HCT116 (cell line): ENCODE data around the gene MXRA5. TPM values are rescaled to one million over a fixed set of nuclear protein-coding genes. Genes with fewer than 3 reads are reported as not detected.

Experiments
- ATAC-seq: fragments of 200-7000 bp; cut with Tn5 transposase; 2 replicates; pipeline ENCODE4 v1.9.1; 2020; ENCODE audit warnings: mild to moderate bottlenecking, moderate library complexity
- BruUV-seq: library from RNA; stranded (reverse); fragments of 400-500 nt; replicated peaks from 2 replicates; lab custom pipeline; 2021; lab: Mats Ljungman, UMichigan
- CTCF ChIA-PET: fragments of 300-600 bp; sonication (Branson Sonifier 250); formaldehyde crosslinking; loops from one replicate; lab custom pipeline; 2021; ENCODE audit warnings: antibody characterized with exemption; lab: Charles Lee
- POLR2A ChIA-PET: fragments of 300-600, 350-600 bp; sonication (Branson Sonifier 250); formaldehyde crosslinking; loops from one replicate; lab custom pipeline; 2021; ENCODE audit warnings: antibody characterized with exemption; lab: Charles Lee
- RAD21 ChIA-PET, 2 experiments: fragments of 300-600 bp; sonication (Branson Sonifier 250); formaldehyde crosslinking; loops; one replicate each; lab custom pipeline; 2023; ENCODE audit warnings: low total read pairs in 2 of 2; ENCODE audit not compliant: uncharacterized antibody in 2 of 2, unreplicated experiment in 2 of 2, low non-redundant PET in 1 of 2; lab: Charles Lee
- DNase-seq: peaks from one replicate; pipeline ENCODE4 v3.0.0-alpha.2; 2010; ENCODE audit warnings: low read depth, low spot score
- H2AFZ ChIP-seq: fragments of 200-600 bp; shearing (Covaris generic), sonication (generic); 2 replicates; pipeline ENCODE4 v1.6.1; 2017; ENCODE audit warnings: low read depth, mixed run types, mixed read lengths, antibody characterized with exemption, low read length; ENCODE audit not compliant: poor library complexity, severe bottlenecking
- H3K27ac ChIP-seq: 2 replicates; pipeline ENCODE4 v1.5.1; 2012; ENCODE audit warnings: low read depth, low read length
- H3K27me3 ChIP-seq: fragments of 200-600 bp; sonication (generic); 2 replicates; pipeline ENCODE4 v1.6.1; 2016; ENCODE audit warnings: mixed run types, low read length, mixed read lengths; ENCODE audit not compliant: insufficient read depth
- H3K36me3 ChIP-seq, 2 experiments: fragments of 200-500 bp in 1 of 2; fragments of 200-600 bp in 1 of 2; sonication (Bioruptor generic) in 1 of 2; sonication (generic) in 1 of 2; 2 replicates each; pipeline versions ENCODE4 v1.5.1 to v1.6.1; 2014 to 2016; ENCODE audit warnings: low read length in 2 of 2, inconsistent platforms in 1 of 2, mixed read lengths in 1 of 2, mixed run types in 1 of 2; ENCODE audit not compliant: insufficient read depth in 2 of 2, control insufficient read depth in 1 of 2
- H3K4me1 ChIP-seq, 2 experiments: fragments of 200-600 bp in 1 of 2; sonication (generic) in 1 of 2; 2 replicates each; pipeline versions ENCODE4 v1.5.1 to v1.6.1; 2012 to 2017; ENCODE audit warnings: low read length in 2 of 2, inconsistent platforms in 1 of 2, mild to moderate bottlenecking in 1 of 2, mixed read lengths in 1 of 2, mixed run types in 1 of 2, moderate library complexity in 1 of 2; ENCODE audit not compliant: insufficient read depth in 2 of 2, control insufficient read depth in 1 of 2
- H3K4me2 ChIP-seq: fragments of 200-600 bp; sonication (generic); 2 replicates; pipeline ENCODE4 v1.6.1; 2017; ENCODE audit warnings: mixed run types, low read length, mixed read lengths
- H3K4me3 ChIP-seq, 2 experiments: fragments of 200-600 bp in 1 of 2; sonication (generic) in 1 of 2; replicated peaks in 1 of 2; 2 replicates each; pipeline ENCODE4 v1.5.1; 2011 to 2016; ENCODE audit warnings: low read length in 2 of 2, control low read depth in 1 of 2, low read depth in 1 of 2, mild to moderate bottlenecking in 1 of 2, mixed read lengths in 1 of 2, mixed run types in 1 of 2
- H3K79me2 ChIP-seq: fragments of 200-600 bp; sonication (generic); 2 replicates; pipeline ENCODE4 v1.6.1; 2017; ENCODE audit warnings: mild to moderate bottlenecking, mixed run types, low read length, moderate library complexity, mixed read lengths; ENCODE audit not compliant: insufficient read depth
- H3K9ac ChIP-seq: fragments of 200-600 bp; sonication (generic); 2 replicates; pipeline ENCODE4 v1.6.1; 2016; ENCODE audit warnings: low read length, mixed read lengths
- H3K9me2 ChIP-seq: fragments of 200-600 bp; sonication (generic), shearing (Covaris generic); 2 replicates; pipeline ENCODE4 v1.6.1; 2017; ENCODE audit warnings: mixed run types, mild to moderate bottlenecking, moderate library complexity; ENCODE audit not compliant: insufficient read depth
- H3K9me3 ChIP-seq, 2 experiments: fragments of 200-500 bp in 1 of 2; fragments of 200-600 bp in 1 of 2; sonication (Bioruptor generic) in 1 of 2; sonication (generic) in 1 of 2; 2 replicates each; pipeline ENCODE4 v1.6.1; 2014 to 2017; ENCODE audit warnings: low read length in 2 of 2, mixed read lengths in 2 of 2, inconsistent platforms in 1 of 2, low read depth in 1 of 2, mild to moderate bottlenecking in 1 of 2, mixed run types in 1 of 2, moderate library complexity in 1 of 2; ENCODE audit not compliant: control insufficient read depth in 1 of 2, insufficient read depth in 1 of 2
- H4K20me1 ChIP-seq: fragments of 200-600 bp; sonication (generic), shearing (Covaris generic); 2 replicates; pipeline ENCODE4 v1.6.1; 2017; ENCODE audit warnings: mixed run types, mild to moderate bottlenecking, moderate library complexity; ENCODE audit not compliant: insufficient read depth
- ATF3 ChIP-seq: IDR thresholded peaks from 2 replicates; pipeline ENCODE4 v1.6.1; 2012
- CEBPB ChIP-seq: IDR thresholded peaks from 2 replicates; pipeline ENCODE4 v1.6.1; 2012; ENCODE audit warnings: low read depth
- CTCF ChIP-seq, 3 experiments: fragments of 200-600 bp in 1 of 3; sonication (generic) in 1 of 3; IDR thresholded peaks in 2 of 3; conservative IDR thresholded peaks in 1 of 3; 2 replicates each; pipeline ENCODE4 v1.5.1; 2012 to 2017; ENCODE audit warnings: low read depth in 2 of 3, low read length in 2 of 3, antibody characterized with exemption in 1 of 3, borderline replicate concordance in 1 of 3, control low read depth in 1 of 3, mild to moderate bottlenecking in 1 of 3, mixed read lengths in 1 of 3, mixed run types in 1 of 3, moderate library complexity in 1 of 3; ENCODE audit not compliant: insufficient read depth in 1 of 3
- EGR1 ChIP-seq: IDR thresholded peaks from 2 replicates; pipeline ENCODE4 v1.6.1; 2012; ENCODE audit warnings: low read depth
- ELF1 ChIP-seq: IDR thresholded peaks from 2 replicates; pipeline ENCODE4 v1.6.1; 2012; ENCODE audit warnings: low read depth, borderline replicate concordance
- EZH2 ChIP-seq: fragments of 200-600 bp; sonication (generic); IDR thresholded peaks from 2 replicates; pipeline ENCODE4 v1.6.1; 2017; ENCODE audit warnings: antibody characterized with exemption, mixed run types
- JUND ChIP-seq: IDR thresholded peaks from 2 replicates; pipeline ENCODE4 v1.6.1; 2012
- MAX ChIP-seq: IDR thresholded peaks from 2 replicates; pipeline ENCODE4 v1.6.1; 2012
- POLR2A ChIP-seq: IDR thresholded peaks from 2 replicates; pipeline ENCODE4 v1.7.0; 2011; ENCODE audit warnings: borderline replicate concordance; ENCODE audit not compliant: insufficient read depth, insufficient read length; ENCODE audit errors: extremely low read depth
- POLR2AphosphoS5 ChIP-seq: IDR thresholded peaks from 2 replicates; pipeline ENCODE4 v1.6.1; 2011; ENCODE audit warnings: mild to moderate bottlenecking, low read depth, low read length, moderate library complexity
- RAD21 ChIP-seq: IDR thresholded peaks from 2 replicates; pipeline ENCODE4 v1.6.1; 2012; ENCODE audit warnings: low read depth, mild to moderate bottlenecking
- REST ChIP-seq: IDR thresholded peaks from 2 replicates; pipeline ENCODE4 v1.6.1; 2012; ENCODE audit warnings: low read depth
- SIN3A ChIP-seq: IDR thresholded peaks from 2 replicates; pipeline ENCODE4 v1.6.1; 2012; ENCODE audit warnings: low read depth
- TCF7L2 ChIP-seq: IDR thresholded peaks from 2 replicates; pipeline ENCODE4 v1.7.0; 2011; ENCODE audit warnings: borderline replicate concordance, inconsistent platforms; ENCODE audit not compliant: insufficient read depth, insufficient read length; ENCODE audit errors: extremely low read depth
- YY1 ChIP-seq: IDR thresholded peaks from 2 replicates; pipeline ENCODE4 v1.6.1; 2011; ENCODE audit warnings: low read length, low read depth, moderate library complexity, mild to moderate bottlenecking; ENCODE audit not compliant: insufficient replicate concordance; ENCODE audit errors: extremely low read depth
- ZFX ChIP-seq: fragments of 450-650 bp; IDR thresholded peaks from 2 replicates; pipeline ENCODE4 v1.6.1; 2017
- ZNF274 ChIP-seq: fragments of 200-500 bp; sonication (Bioruptor generic); IDR thresholded peaks from 2 replicates; pipeline ENCODE4 v1.6.1; 2014; ENCODE audit warnings: mild to moderate bottlenecking, low read depth, low read length, inconsistent platforms
- intact Hi-C: fragments of 100-400 bp; cut with micrococcal nuclease; formaldehyde crosslinking; loops from 2 replicates; pipeline ENCODE4 v1.10.0; 2022
- total RNA-seq: library from RNA; stranded (reverse); gene quantifications from one replicate; pipeline ENCODE4 v1.2.1, GENCODE V29; 2021; ENCODE audit not compliant: unreplicated experiment

The MXRA5 gene
- total RNA-seq, 1 experiment from 2014 or later = 0.02 TPM

DNA sequence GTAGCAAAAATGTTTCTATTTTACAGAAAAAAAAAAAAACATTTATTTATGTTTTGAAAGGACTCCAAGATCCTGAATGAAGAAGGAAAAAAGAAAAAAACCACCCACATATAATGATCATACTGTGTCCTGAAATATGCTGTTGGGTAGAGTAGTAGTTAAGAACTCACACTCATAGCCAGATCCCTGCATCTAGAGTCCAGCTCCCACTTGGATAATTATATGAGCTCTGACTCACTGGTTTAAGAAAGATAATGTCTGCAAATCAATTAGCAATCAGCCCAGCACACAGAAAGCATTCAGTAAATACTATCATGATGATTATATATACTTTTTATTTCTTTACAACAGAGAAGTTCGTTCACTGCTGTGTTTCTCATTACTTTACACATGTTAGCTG lies 46.7 kb upstream of the MXRA5 start:
- no peak overlapping the region for H3K4me3 ChIP-seq
- BruUV-seq = no TSS peak
- H3K36me3 ChIP-seq = no peaks in the 10 kb centered on the region
- no peaks in the 10 kb centered on the region for H4K20me1 ChIP-seq
- H3K9me3 ChIP-seq = no peaks in the 10 kb centered on the region
- H3K9me2 ChIP-seq = no peaks in the 10 kb centered on the region
- RAD21 ChIA-PET = no interaction called here
- no peaks in the 10 kb centered on the region for H3K27me3 ChIP-seq
- ATAC-seq = no peak
- no peaks in the 10 kb centered on the region for H3K4me1 ChIP-seq
- H3K27ac ChIP-seq = no peak overlapping the region
- POLR2A ChIA-PET = no interaction called here
- no peak for TF ChIP-seq TCF7L2
- no peaks in the 10 kb centered on the region for H3K79me2 ChIP-seq
- no peak overlapping the region for H3K4me2 ChIP-seq
- no peak overlapping the region for H3K9ac ChIP-seq
- DNase-seq = no peak
- intact Hi-C loops = no loop called here
- no peak overlapping the region for H2AFZ ChIP-seq
- CTCF ChIA-PET = no interaction called here

DNA sequence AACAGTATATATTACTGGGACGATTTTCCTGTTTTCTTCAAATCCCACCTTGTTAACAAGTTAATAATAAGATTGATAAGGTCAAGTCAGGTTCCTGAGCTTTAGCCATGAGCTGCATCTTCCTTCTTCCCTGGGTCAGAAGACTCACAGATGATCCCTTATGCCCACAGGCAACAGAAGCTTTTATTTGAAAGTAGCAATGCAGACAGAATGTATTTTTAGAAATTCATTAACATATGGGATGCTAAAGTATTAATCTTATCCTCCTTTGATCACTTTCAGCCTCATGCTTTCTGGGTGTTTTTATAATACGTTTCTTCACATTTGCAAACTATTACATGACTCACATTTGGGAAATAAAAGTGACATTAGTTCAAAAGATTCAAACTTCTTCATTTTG lies 42.0 kb upstream of the MXRA5 start:
- no peaks in the 10 kb centered on the region for H3K79me2 ChIP-seq
- H3K4me2 ChIP-seq = no peak overlapping the region
- ChIA-PET CTCF (no interaction called here), RAD21 (no interaction called here), POLR2A (no interaction called here)
- no peaks in the 10 kb centered on the region for H3K9me3 ChIP-seq
- intact Hi-C loops = no loop called here
- ATAC-seq (no peak), DNase-seq (no peak)
- no peaks in the 10 kb centered on the region for H3K4me1 ChIP-seq
- no peaks in the 10 kb centered on the region for H3K36me3 ChIP-seq
- H3K27me3 ChIP-seq = no peaks in the 10 kb centered on the region
- BruUV-seq = no TSS peak
- no peak overlapping the region for H3K27ac ChIP-seq
- no peak overlapping the region for H3K4me3 ChIP-seq
- no peaks in the 10 kb centered on the region for H3K9me2 ChIP-seq
- H4K20me1 ChIP-seq = no peaks in the 10 kb centered on the region
- no peak overlapping the region for H3K9ac ChIP-seq
- H2AFZ ChIP-seq = no peak overlapping the region
- TF ChIP-seq MAX (no peak), CTCF (IDR thresholded peaks at IDR 0.05 in 2 of 3, conservative IDR thresholded peaks at IDR 0.05 in 1 of 3; ENCODE audit: borderline replicate concordance in 1 of 3, insufficient read depth in 1 of 3, low read depth in 2 of 3, low read length in 2 of 3) (no peak), CEBPB (no peak), SIN3A (no peak), ATF3 (no peak), EZH2 (no peak), YY1 (no peak), POLR2AphosphoS5 (no peak), JUND (no peak), RAD21 (no peak), ZFX (no peak), ELF1 (no peak), REST (no peak), ZNF274 (no peak), TCF7L2 (no peak), EGR1 (no peak), POLR2A (no peak)
